SK-N-SH (cell line): Measurements from ENCODE around the gene THSD7A. TPM values are rescaled to one million over a fixed set of nuclear protein-coding genes. Genes with fewer than 3 reads are reported as not detected.

Experiments used
- CTCF ChIA-PET: fragments of 300-600, 350-600 bp; formaldehyde crosslinking; extraction: SDS; loops from one replicate; lab custom pipeline; 2021; lab: Yijun Ruan, JAX
- POLR2A ChIA-PET: fragments of 350-600 bp; sonication (Branson Sonifier 250); formaldehyde crosslinking; extraction: SDS; loops from one replicate; lab custom pipeline; 2020; ENCODE audit warnings: antibody characterized with exemption, inconsistent platforms; lab: Yijun Ruan, JAX
- DNase-seq: peaks from one replicate; pipeline ENCODE4 v3.0.0; 2012
- H2AFZ ChIP-seq: fragments of 200-600 bp; sonication (generic); 2 replicates; pipeline ENCODE4 v1.8.1; 2016; ENCODE audit warnings: antibody characterized with exemption, mild to moderate bottlenecking, low read depth
- H3F3A ChIP-seq: fragments of 200-600 bp; sonication (generic); replicated peaks from 2 replicates; pipeline ENCODE3; 2016; ENCODE audit warnings: antibody characterized with exemption, mild to moderate bottlenecking; ENCODE audit not compliant: insufficient read depth
- H3K27ac ChIP-seq, 2 experiments: fragments of 200-500 bp in 1 of 2; fragments of 200-600 bp in 1 of 2; sonication (Bioruptor generic) in 1 of 2; sonication (generic), shearing (Covaris generic) in 1 of 2; 2 replicates each; pipeline versions ENCODE4 v1.5.1 to v1.6.1; 2014 to 2016; ENCODE audit warnings: low read depth in 2 of 2, inconsistent platforms in 1 of 2, low read length in 1 of 2, mild to moderate bottlenecking in 1 of 2, mixed read lengths in 1 of 2
- H3K27me3 ChIP-seq: fragments of 200-600 bp; sonication (generic), shearing (Covaris generic); 2 replicates; pipeline ENCODE4 v1.6.1; 2016; ENCODE audit warnings: mixed run types; ENCODE audit not compliant: insufficient read depth
- H3K36me3 ChIP-seq, 2 experiments: fragments of 200-500 bp in 1 of 2; fragments of 200-600 bp in 1 of 2; sonication (Bioruptor generic) in 1 of 2; sonication (generic) in 1 of 2; replicated peaks in 1 of 2; 2 replicates each; pipeline versions ENCODE3 to v1.5.1; 2014 to 2016; ENCODE audit warnings: low read length in 1 of 2, mild to moderate bottlenecking in 1 of 2; ENCODE audit not compliant: insufficient read depth in 2 of 2, control insufficient read depth in 1 of 2
- H3K4me1 ChIP-seq, 2 experiments: fragments of 200-500 bp in 1 of 2; fragments of 200-600 bp in 1 of 2; sonication (Bioruptor generic) in 1 of 2; sonication (generic), shearing (Covaris generic) in 1 of 2; 2 replicates each; pipeline versions ENCODE4 v1.5.1 to v1.6.1; 2014 to 2016; ENCODE audit warnings: low read depth in 1 of 2, low read length in 1 of 2, mixed run types in 1 of 2; ENCODE audit not compliant: insufficient read depth in 2 of 2, control insufficient read depth in 1 of 2
- H3K4me2 ChIP-seq: fragments of 200-600 bp; sonication (generic), shearing (Covaris generic); 2 replicates; pipeline ENCODE4 v1.6.1; 2017; ENCODE audit warnings: mixed run types
- H3K4me3 ChIP-seq, 2 experiments: fragments of 200-500 bp in 1 of 2; fragments of 200-600 bp in 1 of 2; sonication (Bioruptor generic) in 1 of 2; sonication (generic), shearing (Covaris generic) in 1 of 2; 2 replicates each; pipeline versions ENCODE4 v1.5.1 to v1.8.1; 2014 to 2016; ENCODE audit warnings: low read depth in 2 of 2, inconsistent platforms in 1 of 2, low read length in 1 of 2, mild to moderate bottlenecking in 1 of 2, mixed read lengths in 1 of 2, moderate library complexity in 1 of 2
- H3K79me2 ChIP-seq: fragments of 200-600 bp; sonication (generic); 2 replicates; pipeline ENCODE4 v1.8.1; 2017; ENCODE audit warnings: mild to moderate bottlenecking; ENCODE audit not compliant: insufficient read depth
- H3K9ac ChIP-seq: fragments of 200-600 bp; sonication (generic); 2 replicates; pipeline ENCODE4 v1.6.1; 2017; ENCODE audit warnings: mixed run types
- H3K9me2 ChIP-seq: fragments of 200-600 bp; sonication (generic); 2 replicates; pipeline ENCODE4 v1.6.1; 2017; ENCODE audit warnings: mixed run types
- H3K9me3 ChIP-seq: fragments of 200-600 bp; sonication (generic); 2 replicates; pipeline ENCODE4 v1.6.1; 2017; ENCODE audit warnings: mixed run types, mild to moderate bottlenecking, moderate library complexity
- H4K20me1 ChIP-seq: fragments of 200-600 bp; sonication (generic); 2 replicates; pipeline ENCODE4 v1.6.1; 2017; ENCODE audit warnings: mild to moderate bottlenecking, mixed run types; ENCODE audit not compliant: insufficient read depth
- EP300 ChIP-seq, 2 experiments: IDR thresholded peaks; 2 replicates each; pipeline versions ENCODE4 v1.4.0 to v1.6.1; 2012; ENCODE audit warnings: borderline replicate concordance in 1 of 2, low read depth in 1 of 2, low read length in 1 of 2
- FOSL2 ChIP-seq: IDR thresholded peaks from 2 replicates; pipeline ENCODE4 v1.4.0; 2012; ENCODE audit warnings: low read depth, mild to moderate bottlenecking, moderate library complexity, borderline replicate concordance
- FOXJ3 ChIP-seq: sonication (generic); formaldehyde crosslinking; IDR thresholded peaks from 2 replicates; pipeline ENCODE4 v1.5.1; 2020; ENCODE audit warnings: mild to moderate bottlenecking, missing genetic modification reagents
- GABPA ChIP-seq: IDR thresholded peaks from 2 replicates; pipeline ENCODE4 v1.4.0; 2012; ENCODE audit warnings: low read depth, mild to moderate bottlenecking
- GATA2 ChIP-seq: sonication (generic); formaldehyde crosslinking; IDR thresholded peaks from 2 replicates; pipeline ENCODE4 v1.5.0; 2020; ENCODE audit warnings: mild to moderate bottlenecking, missing genetic modification reagents
- IRF3 ChIP-seq: fragments of 150-350 bp; IDR thresholded peaks from 2 replicates; pipeline ENCODE4 v1.6.1; 2016; ENCODE audit warnings: mild to moderate bottlenecking, low read depth, low read length
- JUND ChIP-seq: IDR thresholded peaks from 2 replicates; pipeline ENCODE4 v1.4.0; 2012
- MXI1 ChIP-seq: IDR thresholded peaks from 2 replicates; pipeline ENCODE4 v1.6.1; 2012; ENCODE audit warnings: mild to moderate bottlenecking, low read depth, low read length, improper control_type of control experiment
- NFIC ChIP-seq: IDR thresholded peaks from 2 replicates; pipeline ENCODE4 v1.4.0; 2012; ENCODE audit warnings: borderline replicate concordance
- NRF1 ChIP-seq: IDR thresholded peaks from 2 replicates; pipeline ENCODE4 v1.6.1; 2012; ENCODE audit warnings: low read depth, mild to moderate bottlenecking, low read length
- PBX3 ChIP-seq: IDR thresholded peaks from 2 replicates; pipeline ENCODE4; 2012
- RAD21 ChIP-seq: IDR thresholded peaks from 2 replicates; pipeline ENCODE4 v1.6.1; 2012; ENCODE audit warnings: mild to moderate bottlenecking, low read length
- RFX5 ChIP-seq: IDR thresholded peaks from 2 replicates; pipeline ENCODE4 v1.6.1; 2012; ENCODE audit warnings: mild to moderate bottlenecking, improper control_type of control experiment, low read length
- RXRA ChIP-seq: IDR thresholded peaks from 2 replicates; pipeline ENCODE4 v1.4.0; 2012; ENCODE audit warnings: low read depth, mild to moderate bottlenecking, borderline replicate concordance
- SIN3A ChIP-seq: IDR thresholded peaks from 2 replicates; pipeline ENCODE4 v1.6.1; 2012; ENCODE audit warnings: low read depth, mild to moderate bottlenecking, low read length, moderate library complexity, borderline replicate concordance
- SMC3 ChIP-seq: IDR thresholded peaks from 2 replicates; pipeline ENCODE4 v1.6.1; 2012; ENCODE audit warnings: low read depth, low read length, improper control_type of control experiment
- TAF1 ChIP-seq: IDR thresholded peaks from 2 replicates; pipeline ENCODE4 v1.6.1; 2012; ENCODE audit warnings: low read depth, mild to moderate bottlenecking, low read length, moderate library complexity, borderline replicate concordance
- TCF12 ChIP-seq: IDR thresholded peaks from 2 replicates; pipeline ENCODE4 v1.4.0; 2012
- TEAD4 ChIP-seq: IDR thresholded peaks from 2 replicates; pipeline ENCODE4 v1.4.0; 2012; ENCODE audit warnings: mild to moderate bottlenecking, borderline replicate concordance; ENCODE audit not compliant: insufficient read depth
- USF1 ChIP-seq: IDR thresholded peaks from 2 replicates; pipeline ENCODE4 v1.4.0; 2012; ENCODE audit warnings: low read depth, borderline replicate concordance
- USF2 ChIP-seq: fragments of 150-350 bp; IDR thresholded peaks from 2 replicates; pipeline ENCODE4 v1.6.1; 2017; ENCODE audit warnings: antibody characterized with exemption, low read length, low read depth, borderline replicate concordance
- ZBTB33 ChIP-seq: IDR thresholded peaks from 2 replicates; pipeline ENCODE4 v1.4.0; 2012; ENCODE audit warnings: low read depth, borderline replicate concordance
- WGBS: methylation state at CpG from one replicate; pipeline ENCODE4 v1.1.6; 2017; ENCODE audit warnings: low lambda C conversion rate; 5-methylcytosine and 5-hydroxymethylcytosine counted together
- polyA plus RNA-seq, 3 experiments: library from polyadenylated mRNA; depleted of rRNA; stranded (reverse); fragments of >200 nt; gene quantifications; 2 replicates each; pipeline ENCODE4 v1.2.3, GENCODE V29; 2012

THSD7A gene
- polyA plus RNA-seq, 1 of the 3 experiments (the other 2 are of a cell fraction) = 0.16 TPM

- Histone ChIP-seq H3K9me3 (no peaks in the 10 kb centered on the region), H3K9ac (no peak overlapping the region), H3K4me2 (no peak overlapping the region), H3K27me3 (no peaks in the 10 kb centered on the region), H3K9me2 (no peaks in the 10 kb centered on the region), H3K79me2 (no peaks in the 10 kb centered on the region), H3K4me1 (peaks cover 0 to 19% of the 10 kb centered on the region in 2 experiments; a peak in 2 of 4 replicates), H3K27ac (no peak overlapping the region), H3K4me3 (no peak overlapping the region), H3F3A (no peaks in the 10 kb centered on the region), H2AFZ (no peak overlapping the region), H3K36me3 (peaks cover 0 to 5% of the 10 kb centered on the region in 2 experiments), H4K20me1 (no peaks in the 10 kb centered on the region)
- no peak for TF ChIP-seq JUND
- TF ChIP-seq GATA2 (CRISPR knock-in tag) = no peak
- TF ChIP-seq SMC3 = no peak
- no peak for TF ChIP-seq GABPA
- TF ChIP-seq FOSL2 = no peak
- TF ChIP-seq USF1 = no peak
- TF ChIP-seq IRF3 = no peak
- TF ChIP-seq FOXJ3 = no peak
- ChIA-PET POLR2A (no interaction called here), CTCF (interaction anchor here (1.1 to 1.3 kb wide), 3 partner anchors 12 to 516 kb away, joined by 4 read pairs; no protein-coding TSS in a partner anchor)
- WGBS = 65% methylated on average over 4 of the region's 4 CpGs
- DNase-seq = no peak
Measured at GRCh38 chr7:11579141-11579540, 252.9 kb downstream of the THSD7A start.

GRCh38 chr7:11576310-11576709, 255.7 kb downstream of the THSD7A start:
- H3K9ac ChIP-seq = no peak overlapping the region
- H3K36me3 ChIP-seq = peaks cover 0 to 7% of the 10 kb centered on the region in 2 experiments
- H2AFZ ChIP-seq = no peak overlapping the region
- 41% methylated on average over 4 of the region's 4 CpGs for WGBS
- H3K4me2 ChIP-seq = no peak overlapping the region
- peak; percentile 78 for DNase-seq
- CTCF ChIA-PET = interaction anchor here (0.9 to 2.8 kb wide), 6 partner anchors 9 to 255 kb away, joined by 3 to 7 read pairs (median 4); partner anchors contain the start of gene THSD7A
- H3F3A ChIP-seq = no peaks in the 10 kb centered on the region
- POLR2A ChIA-PET = interaction anchor here (0.8 kb wide), 1 partner anchor 25 kb away, joined by 4 read pairs; no protein-coding TSS in a partner anchor
- H3K79me2 ChIP-seq = no peaks in the 10 kb centered on the region
- no peaks in the 10 kb centered on the region for H4K20me1 ChIP-seq
- H3K4me3 ChIP-seq = no peak overlapping the region
- H3K9me2 ChIP-seq = no peaks in the 10 kb centered on the region
- H3K27ac ChIP-seq = peak overlapping the region in 1 of 2 experiments; percentile 90; a peak in 2 of 4 replicates
- H3K9me3 ChIP-seq = no peaks in the 10 kb centered on the region
- H3K27me3 ChIP-seq = no peaks in the 10 kb centered on the region
- peaks cover 0 to 16% of the 10 kb centered on the region in 2 experiments; a peak in 2 of 4 replicates for H3K4me1 ChIP-seq
- TF ChIP-seq TCF12 (peak; percentile 49), EP300 (IDR thresholded peaks at IDR 0.05; ENCODE audit: borderline replicate concordance in 1 of 2, low read depth in 1 of 2, low read length in 1 of 2) (peak in 1 of 2 experiments; percentile 93; a peak in 2 of 4 replicates), RAD21 (peak; percentile 29), TEAD4 (no peak), RXRA (no peak), GABPA (no peak), TAF1 (no peak), SIN3A (no peak), USF2 (no peak), ZBTB33 (no peak), NFIC (no peak), MXI1 (peak; percentile 64), FOXJ3 (peak; percentile 76), JUND (no peak), PBX3 (no peak), NRF1 (no peak), GATA2 (CRISPR knock-in tag) (peak; percentile 91), RFX5 (no peak)
